Stimulated activated CD4-positive, alpha-beta T cell treated with anti-CD3 and anti-CD28 coated beads, Interleukin-12 subunit alpha, Interleukin-12 subunit beta, amount 100 ng/mL, for 48 hours (primary cell): Measurements from ENCODE around the gene HOXB9.

Experiments used
- DNase-seq, 3 donors: peaks; one replicate each; pipeline ENCODE4 v3.0.0-alpha.2; 2020; ENCODE audit warnings: low read depth in 2 of 3, low spot score in 1 of 3

HOXB9 gene

GRCh38 chr17:48597778-48598631 lies 28.2 kb downstream of the HOXB9 start:
- no peak for DNase-seq

GRCh38 chr17:48597528-48597777 lies 28.7 kb downstream of the HOXB9 start:
- DNase-seq: no peak

GRCh38 chr17:48596735-48597527 lies 29.2 kb downstream of the HOXB9 start:
- DNase-seq: no peak

GRCh38 chr17:48596000-48596734 lies 30.0 kb downstream of the HOXB9 start:
- no peak for DNase-seq

- no peak for DNase-seq
These were observed 30.7 kb downstream of the HOXB9 start for GRCh38 chr17:48595278-48595999.

- no peak for DNase-seq
These were observed 31.4 kb downstream of the HOXB9 start for GRCh38 chr17:48594538-48595277.

GRCh38 chr17:48593840-48594537 lies 32.2 kb downstream of the HOXB9 start:
- peak; percentile 69 to 80 (median 77) for DNase-seq

GRCh38 chr17:48593126-48593829 lies 32.9 kb downstream of the HOXB9 start, which contains the start of gene HOXB5:
HOXB5 (minus strand) TSS chr17:48593779; CDS start chr17:48593682, 97 bp downstream.
- DNase-seq: no peak

GRCh38 chr17:48592577-48592976 lies 33.6 kb downstream of the HOXB9 start:
- DNase-seq: no peak

GRCh38 chr17:48592057-48592514 lies 34.1 kb downstream of the HOXB9 start:
- DNase-seq: no peak

- DNase-seq: no peak
These were observed 34.7 kb downstream of the HOXB9 start for GRCh38 chr17:48591255-48592056.

- DNase-seq: no peak
These were observed 35.5 kb downstream of the HOXB9 start for GRCh38 chr17:48590607-48591161.

GRCh38 chr17:48589831-48590606 lies 36.1 kb downstream of the HOXB9 start, which contains the start of gene HOXB3:
HOXB3 (minus strand) TSS chr17:48590241; CDS start chr17:48552474, 37,767 bp downstream.
- DNase-seq: no peak

- no peak for DNase-seq
These were observed 36.9 kb downstream of the HOXB9 start for GRCh38 chr17:48589060-48589830.

- DNase-seq: no peak
These were observed 37.6 kb downstream of the HOXB9 start for GRCh38 chr17:48588528-48588927.

GRCh38 chr17:48588074-48588415 lies 38.1 kb downstream of the HOXB9 start:
- no peak for DNase-seq
